ENCODE measurements around the gene PRLR.

PRLR gene

DNA sequence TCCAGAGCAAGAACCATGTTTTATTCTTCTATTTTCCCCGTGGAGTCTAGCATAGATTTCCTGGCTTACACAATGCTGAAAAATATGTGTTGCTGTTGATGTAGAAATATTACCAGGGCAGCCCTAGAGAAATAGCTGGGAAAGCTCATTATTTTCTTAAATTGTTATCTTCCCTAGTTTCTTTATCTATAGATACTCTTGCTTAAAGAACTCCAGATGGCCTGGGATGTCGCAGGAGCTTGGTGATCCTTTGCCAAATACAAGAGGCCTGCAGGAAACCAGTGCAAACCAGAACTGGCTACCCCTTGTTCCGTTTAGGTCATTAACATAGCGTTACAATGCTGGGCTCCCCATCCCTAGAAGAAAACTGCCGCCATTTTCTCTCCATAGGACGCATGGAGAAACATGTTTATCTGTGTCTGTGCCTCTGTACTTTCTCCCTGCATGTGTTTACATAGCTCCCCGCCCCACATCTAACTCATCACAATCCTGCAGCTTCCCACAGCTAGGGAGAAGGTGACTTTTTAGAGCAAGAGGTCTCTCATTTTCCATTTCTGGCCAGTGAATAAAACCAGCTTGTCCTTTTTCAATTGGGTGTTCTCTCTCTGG is 6.4 kb downstream of the PRLR start:
- Mint-ChIP-seq H3K27me3 (ENCODE audit: low read depth) (no peaks in the 10 kb centered on the region), H3K4me3 (no peak overlapping the region), H3K4me1 (peaks cover 27% of the 10 kb centered on the region), H3K27ac (peak overlapping the region; percentile 67 to 93 (median 91)), H3K9me3 (no peaks in the 10 kb centered on the region), H3K36me3 (ENCODE audit: low read depth) (no peaks in the 10 kb centered on the region)
- TF ChIP-seq, protein P1, sequence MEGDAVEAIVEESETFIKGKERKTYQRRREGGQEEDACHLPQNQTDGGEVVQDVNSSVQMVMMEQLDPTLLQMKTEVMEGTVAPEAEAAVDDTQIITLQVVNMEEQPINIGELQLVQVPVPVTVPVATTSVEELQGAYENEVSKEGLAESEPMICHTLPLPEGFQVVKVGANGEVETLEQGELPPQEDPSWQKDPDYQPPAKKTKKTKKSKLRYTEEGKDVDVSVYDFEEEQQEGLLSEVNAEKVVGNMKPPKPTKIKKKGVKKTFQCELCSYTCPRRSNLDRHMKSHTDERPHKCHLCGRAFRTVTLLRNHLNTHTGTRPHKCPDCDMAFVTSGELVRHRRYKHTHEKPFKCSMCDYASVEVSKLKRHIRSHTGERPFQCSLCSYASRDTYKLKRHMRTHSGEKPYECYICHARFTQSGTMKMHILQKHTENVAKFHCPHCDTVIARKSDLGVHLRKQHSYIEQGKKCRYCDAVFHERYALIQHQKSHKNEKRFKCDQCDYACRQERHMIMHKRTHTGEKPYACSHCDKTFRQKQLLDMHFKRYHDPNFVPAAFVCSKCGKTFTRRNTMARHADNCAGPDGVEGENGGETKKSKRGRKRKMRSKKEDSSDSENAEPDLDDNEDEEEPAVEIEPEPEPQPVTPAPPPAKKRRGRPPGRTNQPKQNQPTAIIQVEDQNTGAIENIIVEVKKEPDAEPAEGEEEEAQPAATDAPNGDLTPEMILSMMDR (IDR thresholded peaks at IDR 0.05; ENCODE audit: unreplicated experiment in 3 of 3): no peak

DNA sequence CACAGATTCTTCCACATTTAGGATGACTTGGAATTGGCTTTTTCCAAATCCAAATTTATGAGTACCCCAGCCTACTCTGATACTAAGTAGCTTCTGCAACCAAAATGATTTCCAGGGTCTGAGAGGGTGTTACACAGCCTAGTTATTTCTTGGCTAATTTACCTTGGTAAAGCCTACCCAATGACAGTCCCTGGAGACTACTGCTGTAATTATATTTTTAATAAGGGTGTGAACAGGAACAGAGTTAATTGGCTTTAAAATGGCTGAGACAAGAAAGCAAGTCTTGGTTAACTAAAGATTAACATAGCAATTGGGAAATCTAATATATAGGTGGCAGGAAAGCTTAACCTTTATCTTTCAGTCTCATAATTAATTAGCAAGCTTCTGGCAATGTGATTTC is 9.3 kb downstream of the PRLR start:
- no peak overlapping the region for H3K4me3 Mint-ChIP-seq
- no peak overlapping the region for H3K27ac Mint-ChIP-seq
- no peaks in the 10 kb centered on the region for H3K9me3 Mint-ChIP-seq
- TF ChIP-seq, protein P1 (IDR thresholded peaks at IDR 0.05; ENCODE audit: unreplicated experiment in 3 of 3): no peak
- H3K36me3 Mint-ChIP-seq (ENCODE audit: low read depth): no peaks in the 10 kb centered on the region
- H3K27me3 Mint-ChIP-seq (ENCODE audit: low read depth): no peaks in the 10 kb centered on the region
- H3K4me1 Mint-ChIP-seq: peaks cover 15% of the 10 kb centered on the region

DNA sequence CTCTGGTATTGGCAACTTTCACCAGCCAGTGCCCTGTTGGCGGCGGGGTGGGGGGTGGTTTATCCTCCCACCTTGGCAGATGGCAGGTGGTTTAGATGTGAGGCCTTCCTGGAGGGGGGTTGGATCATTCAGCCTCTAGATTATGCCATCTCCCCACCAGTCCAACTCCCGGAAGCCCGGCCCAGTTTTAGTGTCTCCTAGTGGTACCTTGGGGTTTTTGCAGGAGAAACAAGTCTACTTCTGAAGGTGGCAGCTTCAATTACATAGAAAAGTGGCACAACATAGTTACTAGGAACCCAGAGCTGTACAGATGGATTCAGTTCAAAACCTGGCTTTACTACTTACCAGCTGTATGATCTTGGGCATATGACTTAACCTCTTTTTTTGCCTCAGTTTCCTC is 11.3 kb downstream of the PRLR start:
- Mint-ChIP-seq H3K27ac (no peak overlapping the region), H3K9me3 (no peaks in the 10 kb centered on the region), H3K27me3 (ENCODE audit: low read depth) (no peaks in the 10 kb centered on the region), H3K4me1 (peaks cover 8% of the 10 kb centered on the region), H3K36me3 (ENCODE audit: low read depth) (no peaks in the 10 kb centered on the region), H3K4me3 (no peak overlapping the region)
- TF ChIP-seq, protein P1 (IDR thresholded peaks at IDR 0.05; ENCODE audit: unreplicated experiment in 3 of 3): no peak

DNA sequence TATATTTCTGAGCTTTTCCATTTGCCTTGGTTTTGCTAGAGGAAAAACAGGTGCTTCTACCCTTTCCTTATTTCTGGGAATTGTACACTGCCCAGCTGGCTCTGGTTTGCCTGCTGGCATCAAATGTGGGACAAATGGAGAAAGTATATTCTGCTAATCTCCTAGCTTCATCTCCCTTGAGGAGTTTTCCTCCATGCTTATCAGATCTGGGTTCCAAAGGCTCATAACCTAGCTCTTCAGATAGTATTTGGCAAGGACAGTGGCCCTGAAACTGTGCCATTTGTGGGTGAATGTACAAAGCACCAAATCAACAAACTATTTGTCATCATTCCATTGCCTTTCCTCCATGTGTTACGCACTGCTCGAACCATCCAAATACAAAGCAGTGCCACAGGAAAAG is 16.2 kb downstream of the PRLR start:
- Mint-ChIP-seq H3K4me3 (no peak overlapping the region), H3K9me3 (no peaks in the 10 kb centered on the region), H3K4me1 (no peaks in the 10 kb centered on the region), H3K36me3 (ENCODE audit: low read depth) (no peaks in the 10 kb centered on the region), H3K27me3 (ENCODE audit: low read depth) (no peaks in the 10 kb centered on the region), H3K27ac (no peak overlapping the region)
- TF ChIP-seq, protein P1 (IDR thresholded peaks at IDR 0.05; ENCODE audit: unreplicated experiment in 3 of 3): no peak

DNA sequence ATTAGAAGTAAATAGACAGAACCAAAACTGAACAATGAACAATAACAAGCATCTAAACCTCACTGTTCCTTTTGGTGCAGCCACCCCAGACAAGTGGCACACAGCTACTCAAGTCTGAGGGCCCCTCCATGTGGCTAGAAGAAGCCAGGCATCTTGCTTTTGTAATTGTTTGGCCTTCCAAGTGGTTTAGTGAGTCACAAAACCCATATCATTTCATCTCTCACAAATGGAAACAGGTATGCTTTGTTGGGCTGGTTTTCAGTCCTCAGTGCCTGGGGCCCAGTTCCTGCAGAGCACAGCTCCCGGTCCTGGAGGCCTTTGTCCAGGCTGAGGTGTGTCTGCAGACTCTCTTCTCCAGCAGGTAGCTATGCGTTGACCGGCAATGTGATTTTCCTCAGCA is 16.7 kb downstream of the PRLR start:
- no peaks in the 10 kb centered on the region for H3K27me3 Mint-ChIP-seq (ENCODE audit: low read depth)
- no peaks in the 10 kb centered on the region for H3K9me3 Mint-ChIP-seq
- TF ChIP-seq, protein P1 (IDR thresholded peaks at IDR 0.05; ENCODE audit: unreplicated experiment in 3 of 3): no peak
- H3K27ac Mint-ChIP-seq: peak overlapping the region in 1 of 3 experiments; percentile 44
- H3K4me1 Mint-ChIP-seq: no peaks in the 10 kb centered on the region
- no peaks in the 10 kb centered on the region for H3K36me3 Mint-ChIP-seq (ENCODE audit: low read depth)
- no peak overlapping the region for H3K4me3 Mint-ChIP-seq
